ENCODE results near the gene ARHGAP28.

The ARHGAP28 gene

GRCh38 chr18:6860804-6861448, 131.4 kb downstream of the ARHGAP28 start:
- H3K4me3 ChIP-seq (ENCODE audit: low read depth, low read length): no peak overlapping the region
- H3K27me3 ChIP-seq (replicated peaks): no peaks in the 10 kb centered on the region
- in situ Hi-C loops (cut with HindIII; ENCODE audit: low pct_ligation_motif_present, low sequenced_read_pairs): no loop called here

GRCh38 chr18:6865251-6865650, 135.7 kb downstream of the ARHGAP28 start:
- Histone ChIP-seq H3K27me3 (replicated peaks) (no peaks in the 10 kb centered on the region), H3K36me3 (replicated peaks) (no peaks in the 10 kb centered on the region), H3K27ac (no peak overlapping the region), H3K4me3 (ENCODE audit: low read depth, low read length) (no peak overlapping the region)
- TF ChIP-seq CTCF (IDR thresholded peaks at IDR 0.05; ENCODE audit: low read depth, low read length, missing control alignments): no peak
- in situ Hi-C loops (cut with HindIII; ENCODE audit: low pct_ligation_motif_present, low sequenced_read_pairs): no loop called here
- no peak for DNase-seq

More at GRCh38 chr18:6860804-6861448, 131.4 kb downstream of the ARHGAP28 start:
- Histone ChIP-seq H3K27ac (no peak overlapping the region), H3K36me3 (replicated peaks) (no peaks in the 10 kb centered on the region)
- TF ChIP-seq CTCF (IDR thresholded peaks at IDR 0.05; ENCODE audit: low read depth, low read length, missing control alignments): no peak
- DNase-seq: no peak

GRCh38 chr18:6866552-6867085, 137.1 kb downstream of the ARHGAP28 start:
- Histone ChIP-seq H3K27me3 (replicated peaks) (no peaks in the 10 kb centered on the region), H3K36me3 (replicated peaks) (no peaks in the 10 kb centered on the region), H3K27ac (no peak overlapping the region), H3K4me3 (ENCODE audit: low read depth, low read length) (no peak overlapping the region)
- TF ChIP-seq CTCF (IDR thresholded peaks at IDR 0.05; ENCODE audit: low read depth, low read length, missing control alignments): no peak
- in situ Hi-C loops (cut with HindIII; ENCODE audit: low pct_ligation_motif_present, low sequenced_read_pairs): no loop called here
- DNase-seq: no peak

GRCh38 chr18:6868033-6868432, 138.5 kb downstream of the ARHGAP28 start:
- no peak for TF ChIP-seq CTCF (IDR thresholded peaks at IDR 0.05; ENCODE audit: low read depth, low read length, missing control alignments)
- Histone ChIP-seq H3K4me3 (ENCODE audit: low read depth, low read length) (no peak overlapping the region), H3K36me3 (replicated peaks) (no peaks in the 10 kb centered on the region), H3K27ac (no peak overlapping the region), H3K27me3 (replicated peaks) (no peaks in the 10 kb centered on the region)
- in situ Hi-C loops (cut with HindIII; ENCODE audit: low pct_ligation_motif_present, low sequenced_read_pairs): no loop called here
- no peak for DNase-seq

GRCh38 chr18:6871566-6871965, 142.1 kb downstream of the ARHGAP28 start:
- in situ Hi-C loops (cut with HindIII; ENCODE audit: low pct_ligation_motif_present, low sequenced_read_pairs): no loop called here
- Histone ChIP-seq H3K36me3 (replicated peaks) (no peaks in the 10 kb centered on the region), H3K4me3 (ENCODE audit: low read depth, low read length) (no peak overlapping the region), H3K27ac (no peak overlapping the region), H3K27me3 (replicated peaks) (no peaks in the 10 kb centered on the region)
- no peak for TF ChIP-seq CTCF (IDR thresholded peaks at IDR 0.05; ENCODE audit: low read depth, low read length, missing control alignments)
- DNase-seq: no peak
